ENCODE data around the gene IL21. TPM values are rescaled to one million over a fixed set of nuclear protein-coding genes. Genes with fewer than 3 reads are reported as not detected.
"Not testable (repeated sequence)": the region's sequence is repeated elsewhere in the genome, so short reads cannot be mapped to it uniquely, and the experiment has no call there.

Gene IL21
- total RNA-seq, 1 donor from 2014 or later, result 3.6 TPM

DNA sequence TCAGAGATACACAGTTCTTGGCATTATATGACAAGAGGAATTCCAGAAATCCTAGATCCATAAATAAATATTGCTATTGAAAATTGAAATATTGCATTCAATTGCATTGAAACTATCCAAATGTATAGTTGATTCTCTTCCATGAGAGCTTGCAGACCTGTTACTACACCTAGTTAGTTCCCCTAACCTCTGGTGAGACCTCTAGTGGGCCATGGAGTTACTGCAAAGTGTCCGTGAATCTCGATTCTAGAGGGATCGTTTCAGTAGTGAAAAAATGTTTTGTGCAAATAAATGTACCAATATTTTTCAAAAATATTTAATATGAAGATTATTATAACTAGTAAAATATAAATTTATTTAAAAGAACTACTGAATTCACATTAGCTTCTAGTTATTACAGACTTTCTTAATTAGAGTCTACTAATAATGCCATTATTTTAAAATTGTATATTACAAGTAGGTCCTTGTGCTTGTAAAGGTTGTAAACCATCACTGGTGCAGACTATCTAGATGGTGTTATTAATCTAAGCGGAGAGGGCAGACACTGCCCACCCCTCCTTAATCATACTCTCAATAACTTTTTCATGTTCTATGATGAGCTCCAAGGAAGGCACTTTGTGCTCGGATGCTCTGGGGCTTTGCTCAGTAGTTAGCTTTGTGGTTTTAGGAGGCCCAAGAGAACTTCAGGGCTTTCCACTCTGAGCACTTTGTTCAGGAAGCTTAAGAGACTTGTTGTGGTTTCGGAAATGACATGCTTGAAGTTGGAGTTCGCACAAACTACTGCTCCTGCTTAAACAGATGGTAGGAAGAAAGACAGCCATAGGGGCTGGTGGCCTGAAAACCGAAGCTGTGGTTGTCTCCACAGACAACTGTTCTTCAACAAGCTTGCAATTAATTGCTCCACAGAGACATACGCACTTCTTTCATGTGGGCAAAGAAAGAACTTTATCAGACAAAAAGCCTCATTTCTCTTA, 42.8 kb downstream of the IL21 start:
- no peak for DNase-seq (ENCODE audit: low spot score)

- DNase-seq (ENCODE audit: low spot score), result no peak
These were observed 43.7 kb downstream of the IL21 start for GRCh38 chr4:122577189-122577553.

- DNase-seq (ENCODE audit: low spot score), result peak; percentile 76
These were observed 44.3 kb downstream of the IL21 start for GRCh38 chr4:122576261-122577188.

DNA sequence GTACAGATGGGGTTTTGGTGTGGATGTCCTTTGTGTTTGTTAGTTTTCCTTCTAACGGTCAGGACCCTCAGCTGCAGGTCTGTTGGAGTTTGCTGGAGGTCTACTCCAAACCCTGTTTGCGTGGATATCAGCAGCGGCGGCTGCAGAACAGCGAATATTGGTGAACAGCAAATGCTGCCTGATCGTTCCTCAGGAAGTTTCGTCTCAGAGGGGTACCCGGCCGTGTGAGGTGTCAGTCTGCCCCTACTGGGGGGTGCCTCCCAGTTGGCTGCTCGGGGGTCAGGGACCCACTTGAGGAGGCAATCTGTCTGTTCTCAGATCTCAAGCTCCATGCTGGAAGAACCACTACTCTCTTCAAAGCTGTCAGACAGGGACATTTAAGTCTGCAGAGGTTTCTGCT, 46.5 kb downstream of the IL21 start:
- DNase-seq (ENCODE audit: low spot score), result not testable (repeated sequence)

GRCh38 chr4:122562449-122562848, 58.4 kb downstream of the IL21 start:
- no peak for DNase-seq (ENCODE audit: low spot score)

Other genes starting within 250 kb of the IL21 start
- gene ADAD1, start 242.1 kb downstream of the IL21 start, total RNA-seq (ENCODE audit: insufficient read depth, low replicate concordance), result not detected
- not detected for gene IL2, start 164.3 kb downstream of the IL21 start, total RNA-seq (ENCODE audit: insufficient read depth, low replicate concordance)
- 2.4 TPM for gene BBS12, start 111.6 kb upstream of the IL21 start, total RNA-seq (ENCODE audit: insufficient read depth, low replicate concordance)
- gene FGF2, start 205.8 kb upstream of the IL21 start, total RNA-seq (ENCODE audit: insufficient read depth, low replicate concordance), result 58.0 TPM

Data from umbilical cord (tissue), 2 donors.